Lung (tissue), 12 donors: ENCODE data around the gene ERMAP. TPM values are rescaled to one million over a fixed set of nuclear protein-coding genes. Genes with fewer than 3 reads are reported as not detected.

ENCODE experiments used
- ATAC-seq: fragments of 200-7000 bp; cut with Tn5 transposase; one replicate; pipeline ENCODE4 v1.9.1; 2020; ENCODE audit warnings: moderate number of reproducible peaks; ENCODE audit not compliant: insufficient read depth, low FRiP score
- DNase-seq, 3 donors: peaks; one replicate each; pipeline ENCODE4 v3.0.0-alpha.2; 2013 to 2017
- H3K27ac ChIP-seq, 2 donors: one replicate each; pipeline ENCODE4 v1.5.1; 2013; ENCODE audit warnings: mild to moderate bottlenecking in 2 of 2, moderate library complexity in 2 of 2, control low read depth in 1 of 2, inconsistent platforms in 1 of 2, low read depth in 1 of 2, low read length in 1 of 2
- H3K27me3 ChIP-seq, 3 donors: one replicate each; pipeline ENCODE4 v1.5.1; 2013; ENCODE audit warnings: low read length in 2 of 3; ENCODE audit not compliant: control insufficient read depth in 3 of 3, insufficient read depth in 3 of 3
- H3K36me3 ChIP-seq, 4 donors: one replicate each; pipeline ENCODE4 v1.5.1; 2013; ENCODE audit warnings: low read length in 4 of 4, mild to moderate bottlenecking in 1 of 4, moderate library complexity in 1 of 4; ENCODE audit not compliant: control insufficient read depth in 4 of 4, insufficient read depth in 4 of 4
- H3K4me1 ChIP-seq, 5 donors: one replicate each; pipeline ENCODE4 v1.5.1; 2013; ENCODE audit warnings: low read length in 5 of 5, mild to moderate bottlenecking in 2 of 5, moderate library complexity in 1 of 5; ENCODE audit not compliant: control insufficient read depth in 5 of 5, insufficient read depth in 5 of 5
- H3K4me3 ChIP-seq: one replicate; pipeline ENCODE4 v1.5.1; 2013; ENCODE audit warnings: mild to moderate bottlenecking, control low read depth, moderate library complexity
- H3K9ac ChIP-seq, 2 donors: one replicate each; pipeline ENCODE4 v1.5.1; 2013; ENCODE audit warnings: low read length in 2 of 2, control low read depth in 1 of 2; ENCODE audit not compliant: insufficient read depth in 1 of 2
- H3K9me3 ChIP-seq, 4 donors: one replicate each; pipeline ENCODE4 v1.5.1; 2013; ENCODE audit warnings: low read length in 3 of 4, mild to moderate bottlenecking in 1 of 4, moderate library complexity in 1 of 4; ENCODE audit not compliant: control insufficient read depth in 4 of 4, insufficient read depth in 3 of 4
- CTCF ChIP-seq: IDR thresholded peaks from 2 replicates; pipeline ENCODE4 v1.5.1; 2012; ENCODE audit warnings: mild to moderate bottlenecking; ENCODE audit errors: control extremely low read depth, extremely low read depth
- WGBS, 2 donors: extraction: QIAGEN DNeasy Blood & Tissue Kit; methylation state at CpG; one replicate each; pipeline ENCODE4 v1.1.7; 2013; 5-methylcytosine and 5-hydroxymethylcytosine counted together
- polyA plus RNA-seq, 2 donors: library from polyadenylated mRNA; stranded (reverse); fragments of 200-250 nt; gene quantifications; one replicate each; pipeline ENCODE4 v1.2.1, GENCODE V29; 2013
- total RNA-seq, 2 donors: library from RNA; depleted of rRNA in 1 of 2; stranded (reverse); fragments of >200 nt in 1 of 2; gene quantifications; one replicate each; pipeline ENCODE4 v1.2.1, GENCODE V29; 2014 to 2021
- donor health status: control.
- donor health status: control.
- donor health status: Bipolar disorder and iron deficiency.
- donor health status: healthy.
- donor health status: DM: yes; HTN: yes; CAD: no.

The ERMAP gene
- total and polyA plus RNA-seq, 4 donors, result 4.8 to 19.8 (median 10.6) TPM

- no peak for TF ChIP-seq CTCF
- Histone ChIP-seq H3K4me1 (peaks cover 2 to 17% (median 6%) of the 10 kb centered on the region in 5 donors), H3K27ac (no peak overlapping the region), H3K4me3 (no peak overlapping the region), H3K36me3 (peaks cover 9 to 25% (median 16%) of the 10 kb centered on the region in 4 donors), H3K9me3 (peaks cover 0 to 9% (median 0%) of the 10 kb centered on the region in 4 donors), H3K9ac (no peak overlapping the region), H3K27me3 (no peaks in the 10 kb centered on the region)
- 97 to 98% methylated on average over 2 of the region's 2 CpGs for WGBS, 2 donors
- ATAC-seq, result no peak
- no peak for DNase-seq
Measured at GRCh38 chr1:42848823-42849537, 32.1 kb downstream of the ERMAP start.

- WGBS, 2 donors, result 97 to 98% methylated on average over 5 of the region's 5 CpGs
- no peak for TF ChIP-seq CTCF
- H3K4me1 ChIP-seq, result peaks cover 2 to 17% (median 6%) of the 10 kb centered on the region in 5 donors
- H3K4me3 ChIP-seq, result no peak overlapping the region
- H3K36me3 ChIP-seq, result peaks cover 9 to 25% (median 16%) of the 10 kb centered on the region in 4 donors
- peaks cover 0 to 9% (median 0%) of the 10 kb centered on the region in 4 donors for H3K9me3 ChIP-seq
- no peaks in the 10 kb centered on the region for H3K27me3 ChIP-seq
- no peak for DNase-seq
- H3K9ac ChIP-seq, result no peak overlapping the region
- no peak for ATAC-seq
- H3K27ac ChIP-seq, result no peak overlapping the region
Measured at GRCh38 chr1:42849944-42850343, 33.0 kb downstream of the ERMAP start.

GRCh38 chr1:42851420-42851819 is 34.5 kb downstream of the ERMAP start:
- no peak for TF ChIP-seq CTCF
- H3K9ac ChIP-seq, result no peak overlapping the region
- no peak for DNase-seq

More at GRCh38 chr1:42851420-42851819, 34.5 kb downstream of the ERMAP start:
- H3K4me1 ChIP-seq, result peaks cover 2 to 12% (median 6%) of the 10 kb centered on the region in 5 donors
- WGBS, 2 donors, result 98% methylated on average over 15 of the region's 15 CpGs
- no peaks in the 10 kb centered on the region for H3K27me3 ChIP-seq
- H3K4me3 ChIP-seq, result no peak overlapping the region
- H3K27ac ChIP-seq, result no peak overlapping the region
- ATAC-seq, result no peak
- peaks cover 0 to 9% (median 0%) of the 10 kb centered on the region in 4 donors for H3K9me3 ChIP-seq
- H3K36me3 ChIP-seq, result peaks cover 9 to 25% (median 16%) of the 10 kb centered on the region in 4 donors
